PFSK-1 (cell line): Measurements from ENCODE around the gene MKRN1.
A peak's percentile ranks its signal among the peaks of the same experiment; 100 is the strongest.

Experiments
- FOXP2 ChIP-seq: optimal IDR thresholded peaks from 2 replicates; pipeline ENCODE3; 2011; ENCODE audit warnings: borderline replicate concordance, control low read depth, inconsistent platforms; ENCODE audit not compliant: insufficient read depth; ENCODE audit errors: extremely low read length, extremely low read depth
- POLR2AphosphoS5 ChIP-seq: IDR thresholded peaks from 2 replicates; pipeline ENCODE4 v1.6.1; 2012; ENCODE audit warnings: low read depth, mild to moderate bottlenecking, control low read depth, low read length, moderate library complexity
- REST ChIP-seq, 2 experiments: IDR thresholded peaks; 2 replicates each; pipeline versions ENCODE4 v1.6.1 to v1.8.0; 2011 to 2012; ENCODE audit warnings: low read depth in 2 of 2, low read length in 2 of 2, control low read depth in 1 of 2, inconsistent platforms in 1 of 2, mild to moderate bottlenecking in 1 of 2, moderate library complexity in 1 of 2; ENCODE audit not compliant: insufficient read depth in 1 of 2
- SIN3A ChIP-seq: IDR thresholded peaks from 2 replicates; pipeline ENCODE4 v1.6.1; 2012; ENCODE audit warnings: mild to moderate bottlenecking, low read length, moderate library complexity, borderline replicate concordance; ENCODE audit not compliant: insufficient read depth
- TAF1 ChIP-seq: IDR thresholded peaks from 2 replicates; pipeline ENCODE4 v1.6.1; 2012; ENCODE audit warnings: low read length, control low read depth, borderline replicate concordance; ENCODE audit not compliant: insufficient read depth

The MKRN1 gene

GRCh38 chr7:140479739-140480084 lies 407 bp upstream of the MKRN1 start:
- TF ChIP-seq TAF1: no peak; the same call in 1 of the 2 replicates
- TF ChIP-seq POLR2AphosphoS5: no peak
- TF ChIP-seq REST (IDR thresholded peaks at IDR 0.05; ENCODE audit: insufficient read depth in 1 of 2, low read depth in 2 of 2, low read length in 2 of 2): no peak
- TF ChIP-seq SIN3A: no peak
- TF ChIP-seq FOXP2: no peak

- TF ChIP-seq POLR2AphosphoS5: no peak
- TF ChIP-seq SIN3A: 0 out of 2 replicates have a peak, but pooled peaks have one; percentile 19
These were observed 851 bp downstream of the MKRN1 start for GRCh38 chr7:140478246-140479061.

GRCh38 chr7:140476698-140477261 lies 2.5 kb downstream of the MKRN1 start:
- TF ChIP-seq REST (IDR thresholded peaks at IDR 0.05; ENCODE audit: insufficient read depth in 1 of 2, low read depth in 2 of 2, low read length in 2 of 2) (no peak), TAF1 (no peak), POLR2AphosphoS5 (no peak), FOXP2 (no peak), SIN3A (no peak)

- no peak for TF ChIP-seq TAF1
- TF ChIP-seq REST (IDR thresholded peaks at IDR 0.05; ENCODE audit: insufficient read depth in 1 of 2, low read depth in 2 of 2, low read length in 2 of 2): no peak
- no peak for TF ChIP-seq POLR2AphosphoS5
- no peak for TF ChIP-seq FOXP2
- no peak for TF ChIP-seq SIN3A
These were observed 3.5 kb downstream of the MKRN1 start for GRCh38 chr7:140475747-140476333.

GRCh38 chr7:140463111-140463510 lies 16.2 kb downstream of the MKRN1 start:
- TF ChIP-seq POLR2AphosphoS5 (no peak), REST (IDR thresholded peaks at IDR 0.05; ENCODE audit: insufficient read depth in 1 of 2, low read depth in 2 of 2, low read length in 2 of 2) (no peak), TAF1 (no peak)
